ENCODE data around the gene DBX1.
A peak's percentile ranks its signal among the peaks of the same experiment; 100 is the strongest.

DBX1 gene

GRCh38 chr11:20112291-20113148, 47.8 kb downstream of the DBX1 start:
- H3K4me3 ChIP-seq (replicated peaks; ENCODE audit: low read depth, low read length), result no peak overlapping the region
- DNase-seq (ENCODE audit: low read depth), result peak; percentile 94
- TF ChIP-seq, protein P1, sequence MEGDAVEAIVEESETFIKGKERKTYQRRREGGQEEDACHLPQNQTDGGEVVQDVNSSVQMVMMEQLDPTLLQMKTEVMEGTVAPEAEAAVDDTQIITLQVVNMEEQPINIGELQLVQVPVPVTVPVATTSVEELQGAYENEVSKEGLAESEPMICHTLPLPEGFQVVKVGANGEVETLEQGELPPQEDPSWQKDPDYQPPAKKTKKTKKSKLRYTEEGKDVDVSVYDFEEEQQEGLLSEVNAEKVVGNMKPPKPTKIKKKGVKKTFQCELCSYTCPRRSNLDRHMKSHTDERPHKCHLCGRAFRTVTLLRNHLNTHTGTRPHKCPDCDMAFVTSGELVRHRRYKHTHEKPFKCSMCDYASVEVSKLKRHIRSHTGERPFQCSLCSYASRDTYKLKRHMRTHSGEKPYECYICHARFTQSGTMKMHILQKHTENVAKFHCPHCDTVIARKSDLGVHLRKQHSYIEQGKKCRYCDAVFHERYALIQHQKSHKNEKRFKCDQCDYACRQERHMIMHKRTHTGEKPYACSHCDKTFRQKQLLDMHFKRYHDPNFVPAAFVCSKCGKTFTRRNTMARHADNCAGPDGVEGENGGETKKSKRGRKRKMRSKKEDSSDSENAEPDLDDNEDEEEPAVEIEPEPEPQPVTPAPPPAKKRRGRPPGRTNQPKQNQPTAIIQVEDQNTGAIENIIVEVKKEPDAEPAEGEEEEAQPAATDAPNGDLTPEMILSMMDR (IDR thresholded peaks at IDR 0.05; ENCODE audit: low read length, missing control alignments), result no peak

DNA sequence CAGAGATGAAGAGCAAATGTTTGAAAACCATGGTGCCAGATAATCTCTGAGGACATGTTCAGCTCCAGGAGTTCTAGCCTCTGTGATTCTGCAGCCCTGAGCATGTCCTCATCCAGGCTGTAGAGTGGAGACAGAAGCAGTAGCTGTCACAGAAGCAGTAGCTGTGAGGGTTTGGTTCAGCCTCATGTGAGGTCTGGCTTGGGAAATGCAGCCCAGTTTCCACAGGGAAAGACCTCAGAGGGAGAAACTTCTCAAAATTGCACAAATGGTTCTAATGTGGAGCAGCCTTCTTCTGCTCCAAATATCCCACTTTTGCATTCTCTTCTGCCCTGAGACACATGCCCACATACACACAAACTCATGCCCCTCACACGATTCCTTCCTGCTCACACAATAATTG, 48.4 kb downstream of the DBX1 start:
- no peak overlapping the region for H3K4me3 ChIP-seq (replicated peaks; ENCODE audit: low read depth, low read length)
- TF ChIP-seq, protein P1 (IDR thresholded peaks at IDR 0.05; ENCODE audit: low read length, missing control alignments), result no peak
- no peak for DNase-seq (ENCODE audit: low read depth)

DNA sequence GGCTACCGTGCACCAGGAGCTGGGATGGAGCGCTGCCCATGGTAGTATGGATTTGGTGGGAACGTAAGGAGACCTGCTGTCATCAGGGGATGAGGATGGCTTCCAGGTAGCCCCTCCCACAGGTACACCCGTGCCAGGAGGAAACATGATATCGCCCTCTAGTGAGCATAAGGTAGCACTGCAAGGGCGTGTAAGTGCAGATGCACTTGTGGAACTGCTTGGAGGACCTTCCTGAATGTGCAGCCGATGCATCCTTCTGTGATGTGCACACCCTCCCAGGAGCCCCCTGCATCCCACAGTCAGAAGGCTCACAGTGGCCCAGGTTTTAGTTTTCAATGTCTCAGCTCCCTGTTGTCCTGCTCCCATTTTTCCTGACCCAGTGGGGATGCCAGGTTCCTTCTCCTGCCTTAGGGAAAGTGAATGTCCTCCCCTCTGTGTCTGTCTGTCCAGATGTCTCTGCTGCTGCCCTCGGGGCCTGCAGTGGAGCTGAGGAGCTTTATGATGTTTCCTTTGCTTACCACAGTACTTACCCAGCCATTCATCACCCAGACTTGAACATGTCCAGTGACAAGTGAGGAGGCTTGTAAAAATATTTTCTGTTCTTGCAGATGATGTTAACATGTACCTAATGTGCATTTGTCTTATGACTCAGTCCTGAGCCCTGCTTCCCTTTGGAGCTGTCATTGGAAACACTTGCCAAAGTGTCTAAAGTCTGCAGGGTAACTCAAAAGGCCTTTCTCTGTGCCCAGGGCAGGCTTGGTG, 49.2 kb downstream of the DBX1 start:
- TF ChIP-seq, protein P1 (IDR thresholded peaks at IDR 0.05; ENCODE audit: low read length, missing control alignments), result peak; percentile 94
- peak; percentile 60 for DNase-seq (ENCODE audit: low read depth)
- H3K4me3 ChIP-seq (replicated peaks; ENCODE audit: low read depth, low read length), result no peak overlapping the region

DNA sequence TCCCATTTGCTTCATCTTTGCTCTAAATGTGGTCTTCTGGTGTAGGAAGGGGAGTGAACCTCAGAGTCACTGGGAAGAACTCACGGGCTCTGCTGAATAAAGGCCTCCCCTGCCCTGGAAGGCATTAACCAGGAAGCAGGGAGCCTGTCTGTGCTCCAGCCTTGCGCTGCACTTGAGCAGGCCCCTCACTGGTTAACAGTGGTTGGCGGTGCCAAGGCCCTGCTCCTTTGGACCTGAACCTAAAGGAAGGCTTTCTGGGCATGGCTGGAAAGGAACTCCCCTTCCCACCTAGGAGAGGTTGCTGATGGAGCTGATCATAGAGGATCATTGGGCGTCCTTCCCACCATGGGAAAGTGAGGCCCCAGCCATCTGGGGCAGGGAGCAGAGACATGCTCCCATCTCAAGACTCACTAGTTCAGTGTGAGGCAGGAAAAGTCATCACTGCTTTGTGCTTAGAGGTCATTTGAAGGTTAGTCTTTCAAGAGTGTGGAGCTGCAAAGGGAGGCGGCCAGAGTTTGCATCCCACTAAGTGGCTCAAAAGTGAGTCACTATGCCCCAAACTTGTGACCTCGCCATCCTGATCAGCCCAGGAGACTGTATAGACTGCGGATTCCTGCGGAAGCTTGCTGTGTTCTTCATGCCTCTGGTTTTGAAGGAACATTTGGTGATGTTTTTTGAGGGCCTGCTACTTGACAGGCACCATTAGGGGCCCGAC, 50.4 kb downstream of the DBX1 start:
- TF ChIP-seq, protein P1 (IDR thresholded peaks at IDR 0.05; ENCODE audit: low read length, missing control alignments), result no peak
- no peak overlapping the region for H3K4me3 ChIP-seq (replicated peaks; ENCODE audit: low read depth, low read length)
- no peak for DNase-seq (ENCODE audit: low read depth)

Data from fibroblast of pulmonary artery (primary cell).